Ascending aorta (tissue), 2 donors: ENCODE data around the gene ATG13. TPM values are rescaled to one million over a fixed set of nuclear protein-coding genes. Genes with fewer than 3 reads are reported as not detected.

Experiments
- DNase-seq, 2 donors: peaks; one replicate each; pipeline ENCODE4 v3.0.0-alpha.2; 2019; ENCODE audit warnings: low spot score in 2 of 2
- H3K27ac ChIP-seq, 2 donors: fragments of 200-600 bp; sonication (generic); one replicate each; pipeline ENCODE4 v1.5.1; 2016 to 2017; ENCODE audit warnings: mild to moderate bottlenecking in 1 of 2
- H3K27me3 ChIP-seq: fragments of 200-600 bp; sonication (generic); one replicate; pipeline ENCODE4 v1.5.1; 2017
- H3K36me3 ChIP-seq, 2 donors: fragments of 200-600 bp; sonication (generic); one replicate each; pipeline ENCODE4 v1.5.1; 2016
- H3K4me1 ChIP-seq, 2 donors: fragments of 200-600 bp; sonication (generic); one replicate each; pipeline ENCODE4 v1.5.1; 2016 to 2017; ENCODE audit warnings: mild to moderate bottlenecking in 1 of 2
- H3K4me3 ChIP-seq, 2 donors: fragments of 200-600 bp; sonication (generic); one replicate each; pipeline ENCODE4 v1.5.1; 2016 to 2017; ENCODE audit warnings: mild to moderate bottlenecking in 1 of 2
- H3K9me3 ChIP-seq, 2 donors: fragments of 200-600 bp; sonication (generic); one replicate each; pipeline ENCODE4 v1.5.1; 2016
- CTCF ChIP-seq, 3 experiments: fragments of 200-600 bp in 2 of 3; fragments of 450-650 bp in 1 of 3; sonication (generic) in 2 of 3; IDR thresholded peaks; one replicate each; pipeline ENCODE4 v1.5.1; 2016 to 2019; ENCODE audit warnings: antibody characterized with exemption in 3 of 3, mild to moderate bottlenecking in 1 of 3, moderate library complexity in 1 of 3
- intact Hi-C: fragments of 100-400 bp; cut with DNase I; formaldehyde crosslinking; loops from one replicate; pipeline ENCODE4 v1.15.1; 2023
- total RNA-seq: library from RNA; depleted of rRNA; stranded (reverse); fragments of >200 nt; gene quantifications from one replicate; pipeline ENCODE4 v1.1.0, GENCODE V29; 2016

Gene ATG13
- total RNA-seq, 1 donor from 2014 or later, result 208 TPM

DNA sequence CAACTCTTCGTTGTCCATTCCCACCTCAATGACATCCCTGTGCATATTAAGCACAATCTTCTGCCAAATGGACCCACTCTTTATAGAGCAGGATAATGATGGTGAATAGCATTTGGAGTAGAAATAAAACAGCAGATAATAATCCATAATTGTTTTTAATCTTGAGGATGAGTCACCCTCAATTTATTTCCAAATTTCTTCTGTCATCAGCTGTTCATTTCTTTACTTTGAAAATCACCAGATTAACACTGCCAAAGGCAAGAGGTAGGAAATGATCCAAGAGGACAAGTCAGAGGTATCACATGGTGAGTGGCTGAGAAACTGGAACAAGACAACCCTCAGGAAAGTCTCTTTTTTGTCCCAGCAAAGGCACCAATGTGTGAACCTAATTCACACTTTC lies 16.2 kb upstream of the ATG13 start:
- DNase-seq, result no peak
- TF ChIP-seq CTCF (IDR thresholded peaks at IDR 0.05), result no peak
- Histone ChIP-seq H3K27ac (no peak overlapping the region), H3K4me1 (no peaks in the 10 kb centered on the region), H3K4me3 (no peak overlapping the region), H3K9me3 (no peaks in the 10 kb centered on the region), H3K27me3 (no peaks in the 10 kb centered on the region), H3K36me3 (peaks cover 0 to 4% of the 10 kb centered on the region in 2 donors)
- intact Hi-C loops, result no loop called here

GRCh38 chr11:46603704-46604308 lies 13.5 kb upstream of the ATG13 start:
- DNase-seq, result no peak
- H3K27me3 ChIP-seq, result no peaks in the 10 kb centered on the region
- peaks cover 0 to 4% of the 10 kb centered on the region in 2 donors for H3K36me3 ChIP-seq
- H3K27ac ChIP-seq, result no peak overlapping the region
- H3K4me3 ChIP-seq, result no peak overlapping the region
- TF ChIP-seq CTCF (IDR thresholded peaks at IDR 0.05), result no peak
- no peaks in the 10 kb centered on the region for H3K9me3 ChIP-seq
- intact Hi-C loops, result no loop called here
- H3K4me1 ChIP-seq, result no peaks in the 10 kb centered on the region

DNA sequence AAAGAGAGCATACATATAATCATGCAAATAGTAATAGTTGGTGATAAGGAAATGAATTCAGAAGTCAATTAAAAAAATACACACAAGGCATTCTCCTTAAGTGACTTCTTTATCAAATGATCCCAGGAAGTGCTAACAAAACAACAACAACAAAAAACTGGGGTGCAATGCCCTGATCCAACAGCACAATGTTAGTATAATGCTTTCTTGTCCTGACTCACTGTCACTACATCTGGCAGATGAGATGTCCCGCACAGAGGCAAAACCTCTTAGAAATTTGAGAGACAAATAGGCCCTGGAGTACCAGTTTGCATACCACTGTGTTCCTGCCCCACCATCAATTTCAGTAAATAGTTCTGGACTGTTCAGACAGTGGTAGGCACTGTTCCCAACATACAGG lies 12.6 kb upstream of the ATG13 start:
- peaks cover 0 to 4% of the 10 kb centered on the region in 2 donors for H3K36me3 ChIP-seq
- TF ChIP-seq CTCF (IDR thresholded peaks at IDR 0.05), result no peak
- H3K27me3 ChIP-seq, result no peaks in the 10 kb centered on the region
- intact Hi-C loops, result no loop called here
- no peak overlapping the region for H3K4me3 ChIP-seq
- no peaks in the 10 kb centered on the region for H3K4me1 ChIP-seq
- no peak overlapping the region for H3K27ac ChIP-seq
- no peak for DNase-seq
- H3K9me3 ChIP-seq, result no peaks in the 10 kb centered on the region

DNA sequence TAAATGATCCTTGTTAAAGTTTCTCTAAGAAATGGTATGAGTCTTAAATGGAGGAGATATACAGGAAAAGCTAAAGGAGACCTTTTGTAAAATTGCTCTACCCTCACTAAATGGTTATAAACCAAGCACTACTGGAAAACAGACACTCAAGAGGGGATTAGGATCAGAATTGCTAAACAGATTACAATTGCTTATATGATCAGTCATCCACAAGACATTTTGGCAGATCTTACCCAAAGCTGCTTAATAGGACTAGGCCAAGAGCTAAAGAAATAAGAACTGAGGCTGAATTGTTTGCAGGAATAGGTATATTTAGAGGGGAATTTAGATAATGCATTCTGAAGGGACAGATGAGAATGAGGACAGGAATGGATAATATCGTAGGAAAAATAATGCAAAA lies 9.8 kb upstream of the ATG13 start:
- Histone ChIP-seq H3K27ac (no peak overlapping the region), H3K4me3 (no peak overlapping the region), H3K9me3 (no peaks in the 10 kb centered on the region), H3K4me1 (no peaks in the 10 kb centered on the region), H3K27me3 (no peaks in the 10 kb centered on the region), H3K36me3 (peaks cover 0 to 4% of the 10 kb centered on the region in 2 donors)
- TF ChIP-seq CTCF (IDR thresholded peaks at IDR 0.05), result no peak
- intact Hi-C loops, result no loop called here
- DNase-seq, result no peak

- intact Hi-C loops, result no loop called here
- no peaks in the 10 kb centered on the region for H3K36me3 ChIP-seq
- no peak for TF ChIP-seq CTCF (IDR thresholded peaks at IDR 0.05)
- no peaks in the 10 kb centered on the region for H3K4me1 ChIP-seq
- no peaks in the 10 kb centered on the region for H3K9me3 ChIP-seq
- no peaks in the 10 kb centered on the region for H3K27me3 ChIP-seq
- no peak for DNase-seq
- no peak overlapping the region for H3K27ac ChIP-seq
- no peak overlapping the region for H3K4me3 ChIP-seq
Observed at GRCh38 chr11:46609386-46609785, 8.0 kb upstream of the ATG13 start.
